Mesenteric fat pad (tissue), 1 donor: ENCODE results near the gene PRKN. TPM values are rescaled to one million over a fixed set of nuclear protein-coding genes. Genes with fewer than 3 reads are reported as not detected.

Experiments
- DNase-seq: peaks from one replicate; pipeline ENCODE4 v3.0.0-alpha.2; 2020; ENCODE audit warnings: low spot score
- total RNA-seq: library from RNA; stranded (reverse); fragmentation: NEBNext Ultra II Directional; extraction: Animal tissue kit (Norgen Biotek cat#: 25700); gene quantifications from one replicate; pipeline ENCODE4 v1.2.1, GENCODE V29; 2021
- donor health status: DM: yes; HTN: yes; CAD: no.

The PRKN gene
- total RNA-seq, 1 donor from 2014 or later: 10.1 TPM

DNA sequence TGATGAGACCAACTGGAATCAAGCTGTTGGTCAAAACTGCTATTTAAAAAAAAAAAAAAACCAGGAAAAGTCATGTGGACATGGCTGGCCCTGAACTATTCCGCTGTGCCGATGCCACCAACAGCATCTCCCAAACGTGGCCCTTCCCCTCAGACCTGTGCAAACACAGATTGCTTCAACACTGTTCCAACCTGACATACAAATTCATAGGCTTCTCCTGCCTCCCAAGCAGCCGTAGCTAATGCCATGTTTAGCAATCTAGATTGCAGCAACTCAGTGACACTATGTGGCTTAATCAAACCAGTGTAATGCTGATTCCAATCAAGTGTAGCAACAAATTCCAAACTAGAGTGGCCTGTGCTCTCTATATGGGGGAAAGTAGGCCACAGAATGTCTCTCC lies 16.2 kb downstream of the PRKN start:
- no peak for DNase-seq

DNA sequence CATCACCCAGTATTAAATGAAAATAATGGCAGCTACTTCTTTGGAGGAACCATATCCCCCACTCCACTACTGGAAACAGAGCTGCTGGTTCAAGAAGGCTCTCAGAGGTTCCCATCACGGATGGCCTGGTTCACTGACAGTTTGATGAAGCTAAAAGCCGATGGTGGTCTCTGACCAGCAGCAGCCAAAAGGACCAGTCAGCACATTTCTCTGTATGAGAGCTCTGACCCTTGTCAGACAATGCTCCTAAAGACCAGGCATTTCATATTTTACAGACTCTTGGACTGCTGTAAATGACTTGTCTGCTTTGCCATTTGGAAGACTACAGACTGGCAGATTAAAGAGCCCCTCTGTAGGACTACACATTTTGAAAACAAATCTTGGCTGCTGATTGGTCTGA lies 16.6 kb downstream of the PRKN start:
- DNase-seq: no peak

DNA sequence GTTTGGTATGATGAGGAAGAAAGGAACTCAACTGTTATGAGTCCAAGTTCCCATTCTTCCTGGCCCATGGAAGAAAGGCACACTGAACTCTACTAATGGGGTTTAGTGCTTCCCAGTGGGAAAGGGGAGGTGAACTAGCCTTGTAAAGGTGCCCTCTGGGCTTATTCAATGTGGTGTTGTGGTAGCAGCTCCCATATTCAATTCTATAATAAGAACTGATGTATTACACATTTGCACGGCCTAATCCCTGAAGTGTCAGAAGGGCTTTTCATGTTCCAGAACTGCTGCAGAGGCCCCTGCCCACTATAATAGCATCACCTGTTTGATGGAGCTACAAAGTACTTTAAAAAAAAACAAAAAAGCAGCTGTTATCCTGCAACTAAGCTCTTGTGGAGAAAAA lies 17.1 kb downstream of the PRKN start:
- DNase-seq: no peak

DNA sequence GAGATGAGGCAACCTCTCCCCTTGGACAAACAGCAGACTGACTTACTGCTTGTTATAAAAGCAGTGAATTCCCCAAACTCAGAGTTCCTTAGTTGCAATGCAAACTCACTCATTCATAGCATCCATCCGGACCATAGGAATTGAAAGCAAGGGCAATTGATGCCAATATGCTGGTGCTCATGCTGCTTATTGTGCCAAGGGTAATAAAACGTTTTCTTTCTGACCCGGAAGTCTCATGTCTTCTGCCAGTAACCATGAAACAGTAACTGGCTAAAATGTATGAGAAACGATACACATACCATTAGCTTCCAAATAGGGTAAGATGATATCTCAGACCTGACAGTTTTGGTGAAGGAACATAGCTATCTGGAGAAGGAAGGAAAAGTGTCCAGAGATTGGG lies 18.1 kb downstream of the PRKN start:
- no peak for DNase-seq

DNA sequence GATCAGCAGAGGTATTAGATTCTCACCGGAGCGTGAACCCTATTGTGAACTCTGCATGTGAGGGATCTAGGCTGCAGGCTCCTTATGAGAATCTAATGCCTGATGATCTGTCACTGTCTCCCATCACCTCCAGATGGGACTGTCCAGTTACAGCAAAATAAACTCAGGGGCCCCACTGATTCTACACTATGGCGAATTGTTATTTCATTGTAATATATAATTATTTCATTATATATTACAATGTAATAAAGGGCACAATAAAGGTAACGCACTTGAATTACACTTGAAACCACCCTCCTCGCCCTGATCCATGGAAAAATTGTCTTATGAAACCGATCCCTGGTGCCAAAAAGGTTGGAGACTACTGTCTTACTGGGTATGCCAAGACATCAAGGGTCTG lies 18.6 kb downstream of the PRKN start:
- DNase-seq: no peak

DNA sequence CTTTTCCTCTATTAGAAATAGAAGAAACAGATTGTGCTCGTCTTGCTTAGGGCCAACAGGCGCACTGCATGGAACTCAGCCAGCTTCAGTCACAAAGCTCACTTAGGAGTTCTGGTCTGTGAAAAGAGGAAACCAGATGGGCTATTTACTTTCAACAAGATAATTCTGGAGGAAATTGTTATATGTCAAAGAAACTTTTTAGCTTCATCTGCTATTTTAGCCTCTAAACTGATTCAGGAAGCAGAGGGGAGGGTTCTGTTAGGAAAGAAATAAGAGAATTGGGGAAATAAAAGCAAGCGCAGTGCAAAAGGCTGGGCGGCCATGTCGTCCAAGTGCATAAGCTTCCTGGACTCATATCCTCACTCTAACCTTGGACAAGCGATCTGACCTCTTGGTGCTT lies 21.3 kb downstream of the PRKN start:
- no peak for DNase-seq

DNA sequence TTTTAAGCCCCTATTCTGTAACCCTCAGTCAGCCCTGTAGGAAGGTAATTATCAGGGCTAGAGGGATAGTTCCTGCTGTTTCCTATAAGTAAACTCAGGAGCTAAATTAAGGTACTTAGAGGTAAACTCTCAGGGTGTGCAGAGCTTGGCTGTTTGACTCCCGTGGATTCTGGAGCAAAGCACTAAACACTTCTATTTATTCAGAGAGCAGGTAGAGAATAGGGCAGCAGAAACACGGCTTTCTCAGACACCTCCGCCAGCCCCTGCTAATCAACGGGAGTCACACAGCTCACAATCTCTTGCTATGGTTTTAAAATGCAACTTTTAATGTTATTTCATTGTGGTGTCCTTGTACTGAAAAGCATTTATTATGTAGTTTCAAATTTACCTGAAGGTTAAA lies 21.8 kb downstream of the PRKN start:
- DNase-seq: no peak

DNA sequence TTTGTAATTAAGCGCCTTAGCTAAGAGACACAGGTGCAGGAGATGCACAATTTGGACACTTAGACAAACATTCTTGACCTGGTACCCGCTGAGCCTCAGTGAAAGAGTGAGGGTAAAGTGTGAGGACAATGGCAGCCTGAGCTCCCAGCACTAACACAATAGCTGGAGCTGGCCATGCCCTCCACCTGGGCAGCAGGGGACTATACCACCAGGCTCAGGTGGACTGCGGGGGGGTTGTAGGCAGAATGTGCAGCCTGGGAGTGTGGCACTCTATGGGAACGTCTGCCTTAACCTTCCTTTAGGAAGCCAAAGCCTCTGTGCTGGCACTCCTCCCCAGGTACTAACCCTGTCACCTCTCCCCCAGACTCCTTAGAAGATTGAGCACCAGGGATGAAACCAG lies 23.6 kb downstream of the PRKN start:
- DNase-seq: no peak

DNA sequence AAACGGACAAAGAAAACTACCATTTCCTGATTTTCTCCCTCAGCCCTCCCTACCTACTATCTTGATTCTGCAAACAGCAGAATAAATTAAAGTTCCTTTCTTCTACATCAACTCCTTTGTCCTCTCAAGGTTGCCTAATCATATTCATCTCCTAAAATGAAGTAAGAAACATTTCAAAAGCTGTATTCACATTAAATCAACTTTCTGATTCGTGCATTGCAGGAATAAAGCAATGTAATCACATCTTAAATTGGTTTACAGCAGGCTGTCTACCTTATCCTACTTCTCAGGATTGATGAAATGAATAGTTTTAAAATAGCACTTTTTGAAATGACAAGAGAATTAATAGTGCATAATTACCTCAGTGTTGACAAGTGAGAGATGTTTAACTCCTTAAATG lies 25.1 kb downstream of the PRKN start:
- DNase-seq: no peak

DNA sequence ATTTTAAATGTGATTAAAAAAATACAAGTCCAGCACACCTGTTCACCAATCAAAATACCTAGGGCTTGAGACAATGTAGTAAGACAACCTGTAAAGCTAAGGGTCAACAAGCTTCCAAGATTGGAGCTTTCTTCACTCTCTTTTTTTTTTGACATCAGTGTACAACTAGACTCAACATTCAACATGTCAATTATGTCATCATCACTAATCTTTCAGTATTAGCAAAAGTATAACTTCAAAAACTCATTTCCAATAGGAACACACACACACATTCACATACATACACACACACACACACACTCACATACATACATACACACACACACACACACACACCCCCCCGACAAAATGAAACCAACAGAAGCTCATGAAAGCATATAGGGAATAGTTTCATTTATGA lies 26.0 kb downstream of the PRKN start:
- DNase-seq: no peak

DNA sequence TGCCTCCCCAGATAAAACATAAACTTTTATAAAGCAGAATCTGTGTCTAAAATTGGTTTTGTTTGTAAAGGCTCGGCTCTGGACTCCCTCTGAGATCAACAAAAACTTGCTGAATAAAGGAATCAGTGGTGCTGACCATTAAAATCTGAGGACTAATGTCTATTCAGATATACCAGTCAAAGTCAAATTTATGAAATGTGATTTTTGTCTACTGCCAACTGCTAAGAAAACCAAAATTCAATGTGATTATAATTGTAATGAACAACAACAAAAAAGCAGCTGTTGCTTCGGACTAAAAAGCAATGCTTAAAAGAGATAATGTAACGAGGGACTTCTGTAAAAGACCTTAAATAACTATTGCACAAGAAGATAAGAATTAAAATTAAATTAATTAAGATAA lies 26.6 kb downstream of the PRKN start:
- no peak for DNase-seq

DNA sequence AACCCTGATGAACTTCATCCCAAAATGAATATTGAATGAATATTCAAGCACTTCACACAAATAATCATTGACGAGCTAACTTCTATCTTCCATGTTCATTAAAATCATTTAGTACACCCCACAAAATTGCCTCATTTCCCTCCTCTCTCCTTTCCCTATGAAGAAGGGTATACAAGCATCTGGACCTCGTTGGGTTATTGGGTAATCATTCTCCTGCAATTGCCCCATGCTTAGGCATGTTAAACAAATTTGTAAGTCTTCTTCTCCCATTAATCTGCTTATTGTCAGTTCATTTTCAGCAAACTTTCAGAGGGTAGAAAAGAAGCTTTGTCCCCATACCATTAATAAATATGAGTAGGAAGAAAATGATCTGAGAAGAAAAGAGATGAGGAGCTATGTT lies 27.6 kb downstream of the PRKN start:
- no peak for DNase-seq

DNA sequence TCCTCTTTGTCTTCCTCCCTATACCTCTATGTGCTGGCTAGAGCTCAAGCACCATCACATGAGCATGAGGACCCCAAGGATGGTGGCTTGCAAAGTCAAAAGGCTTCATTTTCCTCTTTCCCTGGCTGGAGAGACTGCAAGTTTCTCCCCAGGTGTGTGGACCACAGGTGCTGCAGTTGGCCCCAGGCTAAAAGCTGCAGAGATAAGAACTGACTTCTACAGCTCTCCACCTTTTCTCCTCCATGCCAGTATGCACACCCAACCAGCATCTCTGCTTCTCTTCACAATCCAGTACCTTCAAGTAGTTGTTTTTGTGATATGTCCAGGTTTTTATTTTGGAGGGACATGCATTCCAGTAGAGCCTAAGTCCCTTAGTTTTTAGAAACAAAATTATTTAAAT lies 29.1 kb downstream of the PRKN start:
- no peak for DNase-seq

DNA sequence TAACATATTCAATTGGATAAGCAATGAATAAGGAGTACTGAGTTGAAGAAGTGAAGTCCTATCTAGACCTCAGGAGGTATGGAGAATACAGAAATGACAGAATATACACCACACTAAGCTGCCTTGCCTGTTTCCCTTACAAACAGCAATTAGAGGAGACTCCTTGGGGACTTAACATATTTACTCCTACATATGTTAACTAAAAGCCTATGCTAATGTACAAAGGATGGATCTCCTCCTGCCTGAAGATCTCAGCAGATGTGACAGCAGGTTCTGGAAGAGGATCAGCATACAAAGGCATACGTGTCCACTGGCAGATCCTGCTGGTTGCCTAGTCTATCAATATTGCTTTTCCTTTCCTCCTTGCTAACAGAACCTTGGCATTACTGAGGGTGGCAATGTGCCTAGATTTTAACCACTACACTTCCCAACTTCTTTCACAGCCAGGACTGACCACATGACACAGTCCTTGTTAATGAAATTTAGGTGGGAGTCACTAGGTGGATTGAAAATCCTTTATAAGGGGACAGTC lies 29.6 kb downstream of the PRKN start:
- no peak for DNase-seq

DNA sequence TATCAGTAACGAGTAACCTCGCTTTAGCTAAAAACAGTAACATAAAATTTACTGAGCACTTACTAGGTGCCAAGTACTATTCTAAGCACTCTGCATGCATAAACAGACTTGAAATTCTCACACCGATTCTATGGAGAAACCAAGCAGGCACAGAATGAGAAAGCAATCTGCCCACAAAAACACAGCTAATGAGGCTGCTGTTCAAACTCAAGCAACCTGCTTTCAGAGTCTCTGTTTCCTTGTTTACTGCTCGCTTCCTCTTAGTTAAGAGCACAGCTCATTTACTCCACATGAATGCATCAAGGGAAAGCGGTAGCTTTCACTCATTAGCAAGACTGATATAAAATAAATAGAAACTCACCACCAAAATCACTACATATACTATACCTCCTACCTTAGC lies 37.4 kb downstream of the PRKN start:
- DNase-seq: no peak

DNA sequence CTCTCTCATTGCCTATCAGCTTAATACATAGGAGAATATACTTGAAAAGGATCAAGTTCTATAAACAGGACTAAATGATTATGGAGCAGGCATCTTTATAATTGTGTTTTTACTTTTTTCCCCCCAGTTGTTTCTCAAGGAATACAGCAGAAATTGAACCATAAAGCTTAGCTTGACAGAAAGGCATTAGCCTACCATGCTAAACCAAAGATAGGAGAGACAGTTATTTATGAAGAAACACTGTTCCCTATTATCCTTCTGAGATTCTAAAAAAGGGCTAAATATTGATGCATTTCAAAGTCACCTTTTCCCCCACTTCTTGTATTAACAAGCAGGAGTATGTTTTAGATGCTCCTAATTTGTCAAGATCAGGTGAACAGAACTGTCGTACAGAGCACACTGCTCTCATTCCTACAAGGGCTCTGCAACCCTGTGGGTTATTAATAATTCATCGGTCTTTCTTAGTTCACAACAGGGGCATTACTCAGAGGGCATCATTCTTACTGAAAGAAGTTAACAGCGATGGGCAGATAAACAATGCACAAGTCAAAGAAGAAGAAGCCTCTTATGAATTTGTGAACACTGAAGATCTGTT lies 38.7 kb downstream of the PRKN start:
- DNase-seq: no peak

DNA sequence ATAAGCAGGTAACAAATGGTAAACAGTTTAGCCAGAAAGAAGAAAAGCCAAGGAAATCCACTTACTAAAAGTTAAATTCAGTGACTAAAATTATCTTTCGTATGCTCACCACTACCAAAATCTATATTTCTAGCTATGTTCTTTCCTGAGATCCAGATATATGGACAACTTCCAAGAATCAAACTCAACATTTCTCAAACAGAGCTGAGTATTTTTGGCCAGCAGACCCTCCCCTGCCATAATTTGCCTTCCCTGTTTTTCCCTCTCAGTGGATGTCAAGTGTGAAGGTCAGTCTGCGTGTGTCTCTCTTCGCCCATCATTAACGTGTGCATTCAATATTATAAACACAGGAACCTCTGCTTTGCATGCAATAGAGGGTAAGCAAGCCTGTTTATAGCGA lies 42.0 kb downstream of the PRKN start:
- DNase-seq: no peak

DNA sequence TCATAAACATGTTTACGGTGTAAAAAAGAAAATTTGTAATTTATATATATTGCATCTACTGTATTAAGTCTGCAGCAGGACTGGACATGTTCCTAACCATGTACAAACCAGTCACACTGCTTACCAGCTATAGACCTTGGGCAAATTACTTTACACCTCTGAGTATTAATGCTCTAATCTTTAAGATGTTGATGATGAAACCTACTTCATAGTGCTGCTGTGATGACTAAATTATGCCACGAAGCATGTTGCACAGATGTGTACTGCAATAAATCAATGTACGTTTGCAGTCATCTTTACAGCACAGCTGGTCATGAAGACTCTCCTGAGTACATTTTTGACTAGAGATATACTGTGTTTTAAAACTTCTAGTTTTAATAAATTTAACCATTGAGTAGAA lies 42.6 kb downstream of the PRKN start:
- no peak for DNase-seq

DNA sequence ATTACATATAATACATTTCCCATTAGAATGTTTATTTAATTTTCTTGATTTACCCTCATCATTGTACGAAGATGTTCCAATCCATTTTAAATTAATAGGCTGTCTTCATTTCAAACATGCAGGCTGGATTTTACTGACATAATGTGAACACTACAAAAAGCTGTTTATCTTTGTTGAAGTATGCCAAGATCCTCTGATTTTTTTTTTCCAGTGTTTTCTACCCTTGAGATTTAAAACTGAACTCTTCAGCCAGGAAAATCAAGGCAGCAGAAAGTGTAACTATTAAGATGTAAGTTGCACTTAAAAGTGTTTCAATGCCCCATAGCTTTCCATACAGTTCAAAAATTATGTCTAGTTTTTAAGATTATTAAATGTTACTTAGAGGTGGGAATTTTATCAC lies 43.5 kb downstream of the PRKN start:
- DNase-seq: no peak

DNA sequence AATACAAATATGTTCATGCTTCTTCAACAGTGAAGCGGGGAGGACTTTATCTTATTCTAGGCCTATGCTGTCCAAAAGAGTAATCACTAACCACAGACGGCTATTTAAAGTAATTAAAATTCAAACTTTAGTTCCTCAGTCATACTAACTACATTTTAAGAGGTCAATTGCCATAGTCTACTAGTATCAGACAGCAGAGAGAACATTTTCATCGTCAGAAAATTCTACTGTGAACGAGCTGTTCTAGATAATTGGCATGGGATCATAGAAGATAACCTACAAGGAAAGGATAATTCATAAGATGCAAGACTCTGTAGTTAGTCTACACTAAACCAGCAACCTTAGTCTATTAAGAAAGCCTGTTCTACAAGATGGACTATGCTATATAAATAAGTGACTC lies 44.4 kb downstream of the PRKN start:
- no peak for DNase-seq

DNA sequence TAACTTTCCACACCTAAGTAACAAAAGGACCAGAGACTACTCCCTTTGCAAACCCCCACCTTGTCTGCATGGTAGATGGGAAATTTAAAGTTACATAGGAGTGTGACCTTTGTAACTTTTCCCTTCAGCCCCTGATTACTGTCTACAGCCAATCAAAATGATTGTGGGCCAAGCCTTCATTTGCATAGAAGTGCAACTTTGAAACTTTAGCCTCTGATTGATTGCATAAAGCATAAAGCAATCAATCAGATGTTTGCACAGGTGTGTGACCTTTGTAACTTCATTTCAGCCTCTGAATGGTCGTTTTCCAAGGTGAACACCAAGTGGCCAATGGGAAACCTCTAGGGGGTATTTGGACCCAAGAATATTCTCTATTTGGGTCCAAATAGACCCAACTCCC lies 46.1 kb downstream of the PRKN start:
- no peak for DNase-seq

DNA sequence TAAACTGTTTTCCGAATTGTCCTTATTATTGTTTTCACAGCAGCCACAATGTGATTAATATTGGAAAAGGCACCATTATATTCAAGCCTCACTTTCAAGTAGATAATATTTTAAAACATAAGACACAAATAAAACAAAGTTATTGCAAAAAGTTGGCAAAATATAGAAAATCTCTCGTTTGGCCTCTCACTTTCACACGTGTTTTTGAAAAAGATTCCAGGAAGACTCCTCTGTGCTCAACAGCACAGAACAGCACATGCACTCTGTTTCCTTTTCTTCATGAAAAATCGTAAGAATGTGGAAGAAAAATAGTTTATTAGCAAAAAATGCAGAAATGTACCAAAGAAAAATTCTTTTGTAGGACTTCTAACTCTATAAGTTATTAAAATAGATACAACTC lies 46.7 kb downstream of the PRKN start:
- no peak for DNase-seq

DNA sequence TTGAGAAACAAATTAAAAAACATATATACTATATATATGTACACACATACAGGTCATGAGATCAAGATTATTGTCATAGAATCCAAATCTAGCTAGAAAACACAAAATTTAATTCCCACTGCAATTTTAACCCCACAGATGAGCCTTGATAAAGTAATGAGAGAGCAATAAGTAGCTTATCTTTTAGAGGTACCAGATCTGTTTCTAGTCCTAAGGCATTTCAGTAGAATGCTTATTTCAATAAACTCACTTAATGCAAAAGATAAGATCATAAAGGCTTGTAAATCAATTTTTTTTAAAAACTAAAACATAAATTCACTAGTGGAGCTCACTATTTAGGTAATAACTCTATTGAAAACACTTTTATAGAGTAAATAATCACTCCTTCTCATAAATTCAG lies 47.2 kb downstream of the PRKN start:
- no peak for DNase-seq

DNA sequence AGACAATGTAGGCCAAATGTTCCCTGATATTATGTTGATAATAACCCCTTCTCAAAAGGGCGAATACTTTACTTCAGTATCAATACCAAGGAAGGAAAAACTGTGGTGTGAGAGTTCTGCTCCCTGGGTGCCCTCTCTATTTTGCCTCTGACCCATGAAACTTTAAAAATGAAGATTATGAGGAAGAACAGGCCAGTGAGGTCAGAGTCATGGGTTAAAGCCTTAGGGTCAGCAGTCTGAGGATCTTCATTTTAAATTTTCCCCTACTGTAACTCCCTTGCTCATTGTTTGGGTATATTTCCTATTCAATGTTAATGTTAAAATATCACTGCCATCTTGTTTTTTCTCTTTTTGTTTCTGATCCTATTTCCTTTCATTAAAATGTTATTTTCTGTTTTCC lies 47.9 kb downstream of the PRKN start:
- no peak for DNase-seq
